H1 (cell line): ENCODE results near the gene GAS7. TPM values are rescaled to one million over a fixed set of nuclear protein-coding genes. Genes with fewer than 3 reads are reported as not detected.

Experiments
- CTCF ChIA-PET: fragments of 300-600 bp; sonication (Branson Sonifier 250); formaldehyde crosslinking; loops from one replicate; lab custom pipeline; 2021; ENCODE audit not compliant: partially characterized antibody; lab: Charles Lee
- POLR2A ChIA-PET: fragments of 300-600 bp; sonication (Branson Sonifier 250); formaldehyde crosslinking; loops from one replicate; lab custom pipeline; 2021; ENCODE audit warnings: inconsistent platforms; ENCODE audit not compliant: partially characterized antibody; lab: Charles Lee
- DNase-seq, 2 experiments: peaks; one replicate each; pipeline versions ENCODE4 v3.0.0 to v3.0.0-alpha.2; 2010 to 2022; ENCODE audit warnings: low spot score in 2 of 2, low read depth in 1 of 2, mixed read lengths in 1 of 2
- FAIRE-seq: peaks from 2 replicates; lab custom pipeline; 2011; peaks lifted over from hg19 to GRCh38; lab: Jason Lieb, UNC
- H2AFZ ChIP-seq: 2 replicates; pipeline ENCODE4 v1.8.1; 2012; ENCODE audit warnings: low read length, inconsistent platforms
- H2AK5ac ChIP-seq: 2 replicates; pipeline ENCODE4 v1.6.1; 2013; ENCODE audit warnings: low read depth, low read length
- H2BK120ac ChIP-seq: replicated peaks from 2 replicates; pipeline ENCODE3; 2013; ENCODE audit warnings: low read depth, low read length, inconsistent platforms
- H2BK12ac ChIP-seq: 2 replicates; pipeline ENCODE4 v1.6.1; 2013; ENCODE audit warnings: low read depth, low read length
- H2BK15ac ChIP-seq: 2 replicates; pipeline ENCODE4 v1.6.1; 2013; ENCODE audit warnings: low read length
- H2BK20ac ChIP-seq: 2 replicates; pipeline ENCODE4 v1.6.1; 2013; ENCODE audit warnings: low read length
- H2BK5ac ChIP-seq: 2 replicates; pipeline ENCODE4 v1.6.1; 2013; ENCODE audit warnings: low read depth, low read length
- H3K14ac ChIP-seq: 2 replicates; pipeline ENCODE4 v1.6.1; 2013; ENCODE audit warnings: inconsistent platforms; ENCODE audit not compliant: insufficient read length
- H3K18ac ChIP-seq: 2 replicates; pipeline ENCODE4 v1.6.1; 2013; ENCODE audit warnings: low read length; ENCODE audit errors: extremely low read depth
- H3K23ac ChIP-seq: 2 replicates; pipeline ENCODE4 v1.6.1; 2013; ENCODE audit warnings: inconsistent platforms; ENCODE audit not compliant: insufficient read length
- H3K23me2 ChIP-seq: 2 replicates; pipeline ENCODE4 v1.6.1; 2013; ENCODE audit warnings: low read depth, low read length
- H3K27ac ChIP-seq: 2 replicates; pipeline ENCODE4 v1.6.1; 2011; ENCODE audit warnings: low read depth, low read length, inconsistent platforms
- H3K27me3 ChIP-seq, 4 experiments: replicated peaks in 1 of 4; 1 replicate in 1 of 4; 2 replicates in 3 of 4; pipeline versions ENCODE4 v1.6.1 to v1.8.1; 2011 to 2013; ENCODE audit warnings: low read length in 3 of 4, mild to moderate bottlenecking in 3 of 4, inconsistent platforms in 2 of 4, mixed read lengths in 2 of 4, moderate library complexity in 1 of 4; ENCODE audit not compliant: control insufficient read depth in 3 of 4, insufficient read depth in 3 of 4; ENCODE audit errors: extremely low read depth in 1 of 4
- H3K36me3 ChIP-seq, 4 experiments: 2 replicates each; pipeline versions ENCODE4 v1.6.1 to v1.8.1; 2011 to 2013; ENCODE audit warnings: mild to moderate bottlenecking in 4 of 4, low read length in 3 of 4, moderate library complexity in 2 of 4, control low read depth in 1 of 4, inconsistent platforms in 1 of 4; ENCODE audit not compliant: insufficient read depth in 4 of 4, control insufficient read depth in 2 of 4
- H3K4ac ChIP-seq: replicated peaks from 2 replicates; pipeline ENCODE3; 2013; ENCODE audit warnings: low read length, low read depth, mixed read lengths, inconsistent platforms; ENCODE audit not compliant: insufficient read length
- H3K4me1 ChIP-seq, 4 experiments: replicated peaks in 1 of 4; 1 replicate in 1 of 4; 2 replicates in 3 of 4; pipeline versions ENCODE4 v1.6.1 to v1.8.1; 2011 to 2013; ENCODE audit warnings: low read length in 3 of 4, inconsistent platforms in 2 of 4, mixed read lengths in 1 of 4; ENCODE audit not compliant: insufficient read depth in 4 of 4, control insufficient read depth in 3 of 4
- H3K4me2 ChIP-seq, 2 experiments: 2 replicates each; pipeline versions ENCODE4 v1.6.1 to v1.8.1; 2011 to 2013; ENCODE audit warnings: low read depth in 2 of 2, low read length in 2 of 2, control low read depth in 1 of 2, inconsistent platforms in 1 of 2, mild to moderate bottlenecking in 1 of 2; ENCODE audit not compliant: insufficient read depth in 1 of 2
- H3K4me3 ChIP-seq, 4 experiments: fragments of 200-600, 300-600 bp in 1 of 4; sonication (generic), shearing (Covaris generic), sonication (Bioruptor Twin) in 1 of 4; 2 replicates each; pipeline versions ENCODE4 v1.5.1 to v1.8.1; 2011 to 2016; ENCODE audit warnings: low read length in 4 of 4, low read depth in 3 of 4, control low read depth in 2 of 4, inconsistent platforms in 2 of 4, mild to moderate bottlenecking in 2 of 4, mixed read lengths in 1 of 4, moderate library complexity in 1 of 4; ENCODE audit not compliant: insufficient read depth in 2 of 4; ENCODE audit errors: extremely low read depth in 1 of 4
- H3K56ac ChIP-seq: replicated peaks from 2 replicates; pipeline ENCODE3; 2013; ENCODE audit warnings: low read depth, mild to moderate bottlenecking, mixed read lengths, low read length, inconsistent platforms; ENCODE audit not compliant: insufficient read length
- H3K79me1 ChIP-seq: 2 replicates; pipeline ENCODE4 v1.6.1; 2013; ENCODE audit warnings: low read depth, low read length, control low read depth
- H3K79me2 ChIP-seq, 2 experiments: 2 replicates each; pipeline versions ENCODE4 v1.6.1 to v1.8.1; 2012 to 2013; ENCODE audit warnings: low read length in 2 of 2, mild to moderate bottlenecking in 2 of 2, inconsistent platforms in 1 of 2; ENCODE audit not compliant: insufficient read depth in 2 of 2, control insufficient read depth in 1 of 2
- H3K9ac ChIP-seq, 4 experiments: replicated peaks in 1 of 4; 1 replicate in 1 of 4; 2 replicates in 3 of 4; pipeline versions ENCODE4 v1.6.1 to v1.8.1; 2011 to 2013; ENCODE audit warnings: low read depth in 3 of 4, low read length in 3 of 4, control low read depth in 2 of 4, mild to moderate bottlenecking in 2 of 4, moderate library complexity in 2 of 4, inconsistent platforms in 1 of 4; ENCODE audit errors: extremely low read depth in 1 of 4
- H3K9me3 ChIP-seq, 2 experiments: 2 replicates each; pipeline versions ENCODE4 v1.6.1 to v1.8.1; 2012 to 2013; ENCODE audit warnings: mild to moderate bottlenecking in 2 of 2, moderate library complexity in 2 of 2, control low read depth in 1 of 2, inconsistent platforms in 1 of 2, low read depth in 1 of 2, low read length in 1 of 2, mixed read lengths in 1 of 2; ENCODE audit not compliant: insufficient read depth in 2 of 2
- H4K20me1 ChIP-seq, 2 experiments: replicated peaks in 1 of 2; 2 replicates each; pipeline versions ENCODE3 to v1.8.1; 2011 to 2013; ENCODE audit warnings: inconsistent platforms in 2 of 2, low read length in 2 of 2, mild to moderate bottlenecking in 1 of 2; ENCODE audit not compliant: insufficient read depth in 2 of 2, control insufficient read depth in 1 of 2
- H4K5ac ChIP-seq: 2 replicates; pipeline ENCODE4 v1.6.1; 2013; ENCODE audit warnings: low read length, low read depth, mixed read lengths, inconsistent platforms; ENCODE audit not compliant: insufficient read length
- H4K8ac ChIP-seq: 2 replicates; pipeline ENCODE4 v1.8.0; 2013; ENCODE audit warnings: mild to moderate bottlenecking, moderate library complexity, low read length, inconsistent platforms; ENCODE audit not compliant: insufficient read depth; ENCODE audit errors: extremely low read depth
- H4K91ac ChIP-seq: replicated peaks from 2 replicates; pipeline ENCODE3; 2013; ENCODE audit warnings: low read length, mixed read lengths, inconsistent platforms; ENCODE audit not compliant: insufficient read length
- BCL11A ChIP-seq, 2 experiments: IDR thresholded peaks; one replicate each; pipeline ENCODE4 v1.6.1; 2011; ENCODE audit warnings: low read depth in 2 of 2, low read length in 2 of 2, mild to moderate bottlenecking in 2 of 2
- BRCA1 ChIP-seq: IDR thresholded peaks from 2 replicates; pipeline ENCODE4 v1.6.1; 2012; ENCODE audit warnings: low read depth, low read length, improper control_type of control experiment
- CHD2 ChIP-seq: IDR thresholded peaks from 2 replicates; pipeline ENCODE4 v1.6.1; 2012; ENCODE audit warnings: low read length, improper control_type of control experiment
- CREB1 ChIP-seq: IDR thresholded peaks from 2 replicates; pipeline ENCODE4 v1.6.1; 2012; ENCODE audit warnings: inconsistent platforms
- GTF2F1 ChIP-seq: IDR thresholded peaks from 2 replicates; pipeline ENCODE4 v1.6.1; 2012; ENCODE audit warnings: low read depth, low read length, improper control_type of control experiment, borderline replicate concordance
- JUND ChIP-seq: IDR thresholded peaks from 2 replicates; pipeline ENCODE4 v1.6.1; 2011; ENCODE audit warnings: mild to moderate bottlenecking, improper control_type of control experiment, low read length
- KDM4A ChIP-seq: IDR thresholded peaks from one replicate; pipeline ENCODE4 v1.7.1; 2012; ENCODE audit warnings: low read depth, mild to moderate bottlenecking, moderate library complexity, low read length, inconsistent platforms; ENCODE audit not compliant: severe bottlenecking
- POU5F1 ChIP-seq: IDR thresholded peaks from 2 replicates; pipeline ENCODE4 v1.6.1; 2011; ENCODE audit warnings: low read depth, mild to moderate bottlenecking, low read length, moderate library complexity
- RAD21 ChIP-seq, 2 experiments: IDR thresholded peaks in 1 of 2; conservative IDR thresholded peaks in 1 of 2; 2 replicates each; pipeline ENCODE4 v1.6.1; 2011; ENCODE audit warnings: low read depth in 2 of 2, low read length in 2 of 2, improper control_type of control experiment in 1 of 2, inconsistent platforms in 1 of 2, mild to moderate bottlenecking in 1 of 2, moderate library complexity in 1 of 2
- RBBP5 ChIP-seq: IDR thresholded peaks from 2 replicates; pipeline ENCODE4 v1.7.1; 2012; ENCODE audit warnings: low read depth, mild to moderate bottlenecking, inconsistent platforms, low read length, moderate library complexity, borderline replicate concordance
- SIN3A ChIP-seq, 2 experiments: IDR thresholded peaks in 1 of 2; conservative IDR thresholded peaks in 1 of 2; 2 replicates each; pipeline ENCODE4 v1.6.1; 2011 to 2012; ENCODE audit warnings: low read length in 2 of 2, improper control_type of control experiment in 1 of 2, low read depth in 1 of 2, mild to moderate bottlenecking in 1 of 2
- SP2 ChIP-seq: IDR thresholded peaks from 2 replicates; pipeline ENCODE4 v1.6.1; 2012; ENCODE audit warnings: mild to moderate bottlenecking, low read length, inconsistent platforms
- SP4 ChIP-seq: IDR thresholded peaks from 2 replicates; pipeline ENCODE4 v1.6.1; 2012; ENCODE audit warnings: low read length, inconsistent platforms
- TCF12 ChIP-seq: IDR thresholded peaks from 2 replicates; pipeline ENCODE4 v1.6.1; 2011; ENCODE audit warnings: low read depth, mild to moderate bottlenecking, low read length
- YY1 ChIP-seq: IDR thresholded peaks from 2 replicates; pipeline ENCODE4 v1.6.1; 2011; ENCODE audit warnings: low read depth, mild to moderate bottlenecking, low read length
- WGBS, 2 experiments: shearing (Covaris generic) in 1 of 2; methylation state at CpG; one replicate each; pipeline versions ENCODE4 v1.1.6 to v1.1.7; 2013 to 2015; ENCODE audit warnings: low lambda C conversion rate in 2 of 2, mixed read lengths in 2 of 2, inconsistent platforms in 1 of 2, low coverage in 1 of 2, missing lambda C conversion rate in 1 of 2; ENCODE audit not compliant: insufficient replicate concordance in 2 of 2, insufficient coverage in 1 of 2, insufficient read length in 1 of 2; ENCODE audit errors: extremely low coverage in 1 of 2, missing lambda C conversion rate in 1 of 2; 5-methylcytosine and 5-hydroxymethylcytosine counted together
- polyA plus RNA-seq, 7 experiments: library from polyadenylated mRNA; depleted of rRNA in 3 of 7; stranded (reverse) in 5 of 7; unstranded in 2 of 7; fragments of >200 nt in 5 of 7; fragments of 200-250 nt in 2 of 7; gene quantifications; 1 replicate in 5 of 7; 2 replicates in 1 of 7; 4 replicates in 1 of 7; pipeline versions ENCODE4 v1.2.1 to v1.2.3, GENCODE V29; 2011 to 2013; ENCODE audit warnings: missing spikeins in 2 of 7, mixed read lengths in 2 of 7
- total RNA-seq: library from RNA; stranded (reverse); fragmentation: NEBNext Ultra II Directional; extraction: Animal tissue kit (Norgen Biotek cat#: 25700); gene quantifications from 2 replicates; pipeline ENCODE4 v1.2.1, GENCODE V29; 2021

The GAS7 gene
- total and polyA plus RNA-seq, 2 of the 8 experiments (the other 6 are each of a cell fraction or from before 2014, with no cell fraction given) = 5.0 to 14.5 TPM

DNA sequence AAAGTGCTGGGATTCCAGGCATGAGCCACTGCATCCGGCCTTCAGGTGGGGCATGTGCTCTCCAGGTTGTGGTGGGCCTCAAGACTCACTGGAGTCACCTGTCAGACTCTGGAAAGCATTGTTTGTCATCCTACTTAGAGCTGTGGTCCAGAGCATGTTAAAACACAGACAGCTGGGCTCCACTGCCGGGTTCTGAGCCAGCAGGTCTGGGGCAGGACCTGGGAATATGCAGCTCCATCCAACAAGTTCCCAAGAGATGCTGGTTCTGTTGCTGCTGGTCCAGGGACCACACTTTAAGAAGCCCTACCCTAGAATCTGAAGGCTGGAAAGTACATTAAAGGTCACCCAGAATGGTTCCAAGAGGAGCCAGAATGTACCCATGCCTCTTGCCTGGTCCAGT is 75.3 kb downstream of the GAS7 start:
- ChIA-PET CTCF (interaction anchor here (1.2 to 1.7 kb wide), 2 partner anchors 104 to 524 kb away, joined by 3 to 4 read pairs; no protein-coding TSS in a partner anchor), POLR2A (no interaction called here)
- Histone ChIP-seq H3K9ac (0 out of 7 replicates have a peak overlapping the region, but pooled peaks of 1 of the 4 experiments have one; percentile 36), H3K79me1 (no peaks in the 10 kb centered on the region), H3K79me2 (no peaks in the 10 kb centered on the region), H2BK15ac (no peak overlapping the region), H3K23ac (no peak overlapping the region), H4K5ac (no peak overlapping the region), H3K18ac (no peak overlapping the region), H3K9me3 (no peaks in the 10 kb centered on the region), H4K91ac (no peak overlapping the region), H2BK5ac (no peak overlapping the region), H2AK5ac (no peak overlapping the region), H3K14ac (no peak overlapping the region), H4K8ac (no peak overlapping the region), H2BK12ac (no peak overlapping the region), H3K4ac (no peak overlapping the region), H3K4me2 (no peak overlapping the region), H4K20me1 (peaks cover 0 to 3% of the 10 kb centered on the region in 2 experiments), H3K36me3 (no peaks in the 10 kb centered on the region), H3K56ac (no peak overlapping the region), H3K4me3 (no peak overlapping the region), H3K4me1 (peaks cover 6 to 34% (median 20%) of the 10 kb centered on the region in 4 experiments), H3K23me2 (peaks cover 3% of the 10 kb centered on the region; the same call in 1 of the 2 replicates), H2AFZ (no peak overlapping the region), H3K27me3 (no peaks in the 10 kb centered on the region), H3K27ac (no peak overlapping the region), H2BK120ac (no peak overlapping the region), H2BK20ac (no peak overlapping the region)
- DNase-seq (no peak), FAIRE-seq (no peak)
- 92% methylated on average over 2 of the region's 2 CpGs; no CpG with 5 or more reads in 1 of the 2 experiments for WGBS, 2 experiments
- no peak for TF ChIP-seq BRCA1
- no peak for TF ChIP-seq TCF12
- TF ChIP-seq SIN3A (conservative IDR thresholded peaks at IDR 0.05 in 1 of 2, IDR thresholded peaks at IDR 0.05 in 1 of 2; ENCODE audit: low read depth in 1 of 2, low read length in 2 of 2) = no peak
- TF ChIP-seq CHD2 = no peak
- no peak for TF ChIP-seq SP4
- no peak for TF ChIP-seq YY1
- no peak for TF ChIP-seq JUND
- TF ChIP-seq GTF2F1 = no peak
- no peak for TF ChIP-seq RBBP5
- TF ChIP-seq CREB1 = no peak
- no peak for TF ChIP-seq BCL11A (IDR thresholded peaks at IDR 0.05; ENCODE audit: low read depth in 2 of 2, low read length in 2 of 2)
- no peak for TF ChIP-seq POU5F1
- TF ChIP-seq SP2 = no peak
- no peak for TF ChIP-seq KDM4A
- TF ChIP-seq RAD21 (IDR thresholded peaks at IDR 0.05 in 1 of 2, conservative IDR thresholded peaks at IDR 0.05 in 1 of 2; ENCODE audit: low read depth in 2 of 2, low read length in 2 of 2) = no peak
